Stimulated activated CD4-positive, alpha-beta T cell treated with anti-CD3 and anti-CD28 coated beads, Interleukin-2, amount 100 ng/mL, for 48 hours (primary cell): ENCODE data around the gene EPN2.

Source experiments
- DNase-seq, 2 donors: peaks; one replicate each; pipeline ENCODE4 v3.0.0-alpha.2; 2020

EPN2 gene

DNA sequence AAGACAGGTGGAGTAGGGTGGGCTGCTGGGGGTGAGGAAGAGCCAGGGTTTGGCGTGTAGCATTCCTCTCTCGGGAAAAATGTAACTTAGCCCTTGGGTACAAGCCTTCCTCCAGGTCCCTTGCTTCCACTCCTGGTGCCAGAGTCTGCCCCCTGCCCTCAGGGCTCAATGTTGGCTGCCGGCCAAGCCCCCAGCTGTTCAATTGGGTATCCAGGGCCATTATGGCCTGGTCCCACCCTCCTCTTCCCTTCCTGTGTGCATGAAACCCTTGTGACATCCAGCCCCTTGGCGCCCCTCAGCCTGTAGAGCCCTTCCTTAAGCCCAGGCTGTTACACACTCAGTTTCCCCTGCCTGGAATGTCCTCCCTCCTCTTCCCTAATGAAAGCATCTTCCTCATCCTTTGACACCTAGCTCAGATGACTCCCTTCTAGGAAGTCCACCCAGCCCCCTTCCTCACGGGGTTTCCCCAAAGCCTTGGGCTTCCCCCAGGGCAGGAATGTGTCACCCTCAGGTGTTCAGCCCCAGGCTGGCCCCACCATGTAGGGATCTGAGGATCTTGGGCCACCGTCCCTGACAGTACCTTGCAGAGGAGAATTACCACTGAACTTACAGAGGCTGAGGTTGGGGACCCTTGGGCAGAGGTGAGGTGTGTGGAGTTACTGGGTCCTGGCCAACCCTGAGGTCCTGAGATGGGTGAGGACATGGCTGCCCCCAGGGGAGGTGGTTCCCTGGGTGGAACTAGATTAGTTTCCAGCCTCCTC is 95.4 kb downstream of the EPN2 start:
- DNase-seq = no peak

GRCh38 chr17:19333132-19333440 is 95.9 kb downstream of the EPN2 start:
- DNase-seq = no peak

GRCh38 chr17:19333736-19334290 is 96.6 kb downstream of the EPN2 start:
- no peak for DNase-seq

GRCh38 chr17:19334331-19334730 is 97.2 kb downstream of the EPN2 start:
- DNase-seq = no peak

- DNase-seq = no peak
Measured at GRCh38 chr17:19335951-19336631, 98.9 kb downstream of the EPN2 start.

GRCh38 chr17:19336938-19337711 is 100.0 kb downstream of the EPN2 start:
- no peak for DNase-seq

GRCh38 chr17:19337712-19338023 is 100.5 kb downstream of the EPN2 start:
- no peak for DNase-seq

- peak; percentile 50 to 61 for DNase-seq
Measured at GRCh38 chr17:19338031-19338990, 101.1 kb downstream of the EPN2 start.

GRCh38 chr17:19339341-19339815 is 102.2 kb downstream of the EPN2 start:
- no peak for DNase-seq

DNA sequence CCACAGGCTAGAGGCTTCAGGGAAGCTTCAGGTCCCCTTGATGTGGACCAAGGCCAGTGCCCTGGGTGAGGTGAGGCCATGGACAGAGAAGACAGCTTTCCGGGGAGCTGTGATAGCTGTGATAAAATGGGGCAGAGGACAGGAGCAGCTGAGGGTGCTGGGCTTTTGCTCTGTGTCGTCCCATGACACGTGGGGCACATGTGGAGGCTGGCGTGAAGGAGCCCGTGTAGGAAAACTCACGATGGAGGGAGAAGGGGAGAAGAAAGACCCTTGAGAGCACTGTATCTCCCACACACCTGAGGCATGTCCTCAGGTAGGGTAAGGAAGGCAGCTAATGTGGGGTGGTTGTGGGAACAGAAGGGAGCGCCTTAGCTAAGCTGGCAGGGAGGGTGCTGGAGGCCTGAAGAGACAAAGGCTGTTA is 104.1 kb downstream of the EPN2 start:
- no peak for DNase-seq

DNA sequence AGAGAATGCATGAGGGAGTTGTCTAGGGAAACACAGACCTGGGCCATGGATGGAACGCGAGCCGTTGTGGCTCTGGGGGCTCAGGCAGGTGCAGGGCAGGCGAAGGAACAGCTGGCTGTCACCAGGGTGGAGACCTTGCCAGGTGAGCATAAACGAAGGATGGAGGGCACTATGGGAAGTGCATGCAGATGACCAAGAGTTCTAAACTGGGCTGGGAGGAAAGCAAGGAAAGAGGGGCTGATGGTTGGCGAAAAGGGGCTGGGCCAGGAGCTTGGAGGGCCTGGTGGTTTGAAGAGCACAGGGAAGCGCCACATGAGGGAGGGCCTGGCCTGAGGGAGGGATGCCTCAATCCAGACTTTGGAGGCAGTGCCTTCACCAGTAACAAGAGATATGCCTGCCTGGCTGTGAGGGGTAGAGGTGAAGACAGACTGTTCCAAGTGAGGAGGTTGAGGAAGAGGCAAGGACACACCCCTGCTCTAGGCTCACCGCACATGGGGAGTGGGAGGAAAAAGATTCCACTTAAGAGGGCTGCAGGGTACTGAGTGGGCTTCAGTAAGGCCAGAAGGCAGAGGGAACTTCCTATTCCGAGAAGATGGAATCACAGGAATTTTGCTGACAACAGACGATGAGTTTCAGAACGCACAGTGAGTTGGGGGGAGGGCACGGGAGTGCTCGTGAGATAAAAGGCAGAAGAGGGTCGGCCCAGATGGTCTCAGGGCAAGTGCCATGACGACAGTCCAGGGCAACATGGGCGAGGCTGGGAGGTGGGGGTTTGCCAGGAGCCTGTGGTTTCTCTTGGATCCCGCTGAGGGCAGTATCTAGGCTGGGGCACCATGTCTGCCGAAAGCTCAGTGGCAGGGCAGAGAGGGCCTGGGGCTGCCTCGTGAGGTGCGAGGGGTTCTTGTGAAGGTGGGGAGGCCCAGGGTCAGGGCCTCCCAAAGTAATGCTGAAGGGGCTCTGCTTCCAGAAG is 104.8 kb downstream of the EPN2 start:
- DNase-seq = no peak

- no peak for DNase-seq
Measured at GRCh38 chr17:19342611-19343255, 105.6 kb downstream of the EPN2 start.

- no peak for DNase-seq
Measured at GRCh38 chr17:19343256-19343630, 106.1 kb downstream of the EPN2 start.

DNA sequence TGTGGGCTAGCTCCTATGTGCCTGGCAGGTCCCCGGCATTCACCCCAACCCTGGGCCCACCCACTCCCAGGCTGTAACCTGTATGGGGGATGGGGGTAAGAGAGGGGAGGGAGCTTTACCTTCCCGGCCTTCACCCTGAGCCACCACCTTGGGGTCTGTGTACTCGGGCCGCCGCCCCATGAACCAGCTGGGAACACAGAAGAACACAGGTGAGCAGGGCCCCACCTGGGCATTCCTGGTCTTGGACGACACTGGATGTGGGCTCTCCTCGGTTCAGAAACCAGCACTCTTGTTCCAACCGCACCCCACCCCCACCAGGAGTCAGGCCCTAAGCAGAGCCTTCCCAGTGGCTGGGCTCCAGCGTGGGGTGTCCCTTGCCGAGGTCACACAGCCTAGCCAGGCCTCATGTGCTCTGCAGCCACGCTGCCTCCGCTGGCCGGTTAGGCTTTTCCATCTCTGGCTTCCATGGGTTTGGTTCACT is 106.5 kb downstream of the EPN2 start:
- DNase-seq = no peak

DNA sequence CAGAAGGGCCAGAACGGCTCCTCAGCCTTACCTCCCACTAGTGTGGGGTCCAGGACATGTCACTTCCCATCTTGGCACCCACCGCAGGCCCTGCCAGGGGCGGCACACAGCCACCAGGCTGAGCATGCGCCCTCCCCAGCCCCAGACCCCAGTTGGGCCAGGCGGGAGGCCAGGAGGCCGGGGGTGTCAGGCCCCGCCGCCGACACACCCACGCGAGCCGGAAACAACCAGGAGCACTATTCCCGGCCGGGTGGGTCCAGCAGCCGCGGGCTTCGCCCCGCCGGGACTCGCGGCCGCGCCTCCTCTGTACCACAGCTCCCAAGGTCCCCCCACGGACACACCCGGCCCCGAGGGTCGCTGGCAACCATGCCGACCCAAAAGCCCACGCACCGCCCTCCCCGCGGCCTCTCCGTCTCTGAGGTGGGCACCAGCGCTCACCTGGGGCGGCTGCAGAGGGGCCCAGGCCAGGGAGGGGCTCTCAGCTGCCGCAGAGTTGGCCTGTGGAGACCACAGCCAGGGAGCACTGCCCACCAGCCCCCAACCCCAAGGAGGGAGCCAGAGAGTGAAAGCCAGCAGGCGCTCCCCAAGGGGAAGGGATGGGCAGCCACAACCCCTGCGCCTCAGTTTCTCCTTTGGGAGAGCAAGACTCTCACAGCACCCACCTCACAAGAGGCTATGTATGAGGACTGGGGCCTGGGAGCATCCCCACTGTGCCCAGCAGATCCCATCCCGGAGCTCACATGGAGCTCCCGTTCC is 107.3 kb downstream of the EPN2 start:
- DNase-seq = no peak

DNA sequence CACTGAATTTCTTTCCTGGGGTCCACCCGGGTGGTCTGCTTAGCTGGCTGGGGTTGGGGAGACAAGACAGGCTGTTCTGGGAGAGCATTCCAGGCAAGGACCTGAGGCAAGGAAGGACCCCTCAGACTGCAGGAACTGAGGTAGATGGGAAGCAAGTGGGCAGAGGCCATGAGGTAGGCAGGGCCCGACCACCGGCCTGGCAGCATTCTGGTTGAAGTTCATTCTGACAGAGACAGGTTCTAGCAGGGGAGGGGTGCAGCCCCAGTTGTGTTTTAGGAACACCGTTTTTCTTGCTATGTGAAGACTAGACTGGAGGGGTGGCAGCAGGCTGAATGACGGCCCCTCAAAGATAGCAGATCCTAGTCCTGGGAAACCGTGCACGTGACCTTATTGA is 107.9 kb downstream of the EPN2 start:
- DNase-seq = no peak

DNA sequence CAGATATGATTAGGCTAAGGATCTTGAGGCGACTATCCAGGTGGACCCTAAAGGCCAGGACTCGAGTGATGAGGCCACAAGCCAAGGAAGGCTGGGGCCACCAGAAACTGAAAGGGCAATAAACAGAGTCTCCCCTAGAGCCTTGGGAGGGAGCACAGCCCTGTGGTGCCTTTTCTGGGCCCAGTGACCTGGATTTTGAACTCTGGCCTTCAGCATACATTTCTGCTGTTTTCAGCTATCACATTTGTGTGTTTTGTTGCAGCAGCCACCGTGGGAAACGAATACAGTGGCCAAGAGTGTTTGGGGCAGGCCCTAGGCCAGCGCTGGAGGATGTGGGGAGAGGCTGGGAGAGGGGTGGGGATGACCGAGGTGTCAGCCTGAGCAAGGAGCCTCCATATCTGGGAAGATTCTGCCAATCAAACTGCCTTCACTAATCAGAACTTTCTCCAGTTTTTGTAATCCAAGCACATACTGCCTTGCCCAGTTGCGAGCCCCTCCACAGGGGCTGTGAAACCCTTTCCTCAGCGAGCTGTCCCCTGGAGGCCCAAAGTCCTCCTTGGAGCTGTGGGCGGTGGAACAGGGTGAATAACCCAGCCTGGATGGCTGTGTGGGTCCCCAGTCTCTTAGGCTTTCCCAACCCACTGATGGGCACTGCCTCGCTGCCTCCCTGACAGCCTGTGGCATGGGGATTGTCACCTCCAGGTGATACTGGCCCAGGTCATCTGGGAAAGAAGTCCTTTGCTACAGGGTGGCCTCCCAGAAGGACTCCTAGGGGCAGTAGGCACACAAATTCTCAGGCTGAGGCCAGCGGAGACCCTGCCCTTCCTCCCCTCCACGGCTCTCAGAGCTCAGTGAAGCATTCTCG is 108.6 kb downstream of the EPN2 start:
- no peak for DNase-seq

- no peak for DNase-seq
Measured at GRCh38 chr17:19346351-19347255, 109.4 kb downstream of the EPN2 start.
